Right renal cortex interstitium (tissue), 3 donors: Measurements from ENCODE around the gene ROPN1L. TPM values are rescaled to one million over a fixed set of nuclear protein-coding genes. Genes with fewer than 3 reads are reported as not detected.
"Not testable (repeated sequence)": the region's sequence is repeated elsewhere in the genome, so short reads cannot be mapped to it uniquely, and the experiment has no call there.

Experiments used
- DNase-seq, 3 donors: peaks; one replicate each; pipeline ENCODE4 v3.0.0-alpha.2; 2013; ENCODE audit warnings: low read depth in 3 of 3, low spot score in 2 of 3
- polyA plus RNA-seq, 3 donors: library from polyadenylated mRNA; unstranded; fragments of 120-200 nt; gene quantifications; one replicate each; pipeline ENCODE4 v1.2.1, GENCODE V29; 2013; ENCODE audit not compliant: insufficient read length in 3 of 3

ROPN1L gene
- polyA plus RNA-seq, 3 donors: 0.60 to 0.78 (median 0.64) TPM

DNA sequence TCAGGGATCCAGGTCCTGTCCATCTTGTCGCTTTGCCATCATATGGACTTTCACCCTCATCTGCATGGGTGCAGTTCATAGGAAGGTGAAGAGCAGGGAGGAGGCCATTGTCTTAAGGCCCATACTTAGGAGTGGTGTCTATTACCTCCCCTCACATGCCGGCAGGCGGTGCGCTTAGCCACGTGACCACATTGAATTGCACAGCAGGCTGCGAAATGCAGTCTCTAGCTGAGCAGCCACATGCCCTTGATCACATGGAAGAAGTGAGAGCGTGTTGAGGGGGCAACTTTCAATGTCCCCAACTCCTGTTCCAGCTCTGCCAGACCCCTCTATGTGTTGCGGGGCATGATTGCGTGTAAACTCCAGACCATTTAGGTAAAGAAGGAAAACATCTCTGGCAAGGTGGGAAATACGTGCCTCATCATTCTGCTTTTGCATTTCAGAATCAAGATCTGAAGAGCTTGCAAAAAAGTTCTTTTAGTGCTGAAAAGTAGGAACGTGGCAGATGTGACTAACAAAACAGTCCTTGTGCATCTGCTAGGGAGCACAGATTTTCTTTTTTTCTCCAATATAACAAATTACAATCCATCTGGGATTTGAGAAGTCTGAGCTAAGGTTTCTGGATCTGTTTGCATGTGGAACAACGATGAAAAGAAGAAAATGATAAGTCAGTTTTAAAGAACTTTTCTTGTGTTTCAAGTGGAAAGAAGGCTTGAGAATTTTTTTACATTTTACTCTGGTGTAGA is 34.4 kb downstream of the ROPN1L start:
- no peak for DNase-seq

GRCh38 chr5:10476878-10477277 is 35.2 kb downstream of the ROPN1L start:
- DNase-seq: no peak

GRCh38 chr5:10477943-10478342 is 36.3 kb downstream of the ROPN1L start:
- DNase-seq: no peak

GRCh38 chr5:10478436-10478835 is 36.8 kb downstream of the ROPN1L start:
- DNase-seq: no peak

- no peak for DNase-seq
These were observed 37.6 kb downstream of the ROPN1L start for GRCh38 chr5:10479154-10479721.

DNA sequence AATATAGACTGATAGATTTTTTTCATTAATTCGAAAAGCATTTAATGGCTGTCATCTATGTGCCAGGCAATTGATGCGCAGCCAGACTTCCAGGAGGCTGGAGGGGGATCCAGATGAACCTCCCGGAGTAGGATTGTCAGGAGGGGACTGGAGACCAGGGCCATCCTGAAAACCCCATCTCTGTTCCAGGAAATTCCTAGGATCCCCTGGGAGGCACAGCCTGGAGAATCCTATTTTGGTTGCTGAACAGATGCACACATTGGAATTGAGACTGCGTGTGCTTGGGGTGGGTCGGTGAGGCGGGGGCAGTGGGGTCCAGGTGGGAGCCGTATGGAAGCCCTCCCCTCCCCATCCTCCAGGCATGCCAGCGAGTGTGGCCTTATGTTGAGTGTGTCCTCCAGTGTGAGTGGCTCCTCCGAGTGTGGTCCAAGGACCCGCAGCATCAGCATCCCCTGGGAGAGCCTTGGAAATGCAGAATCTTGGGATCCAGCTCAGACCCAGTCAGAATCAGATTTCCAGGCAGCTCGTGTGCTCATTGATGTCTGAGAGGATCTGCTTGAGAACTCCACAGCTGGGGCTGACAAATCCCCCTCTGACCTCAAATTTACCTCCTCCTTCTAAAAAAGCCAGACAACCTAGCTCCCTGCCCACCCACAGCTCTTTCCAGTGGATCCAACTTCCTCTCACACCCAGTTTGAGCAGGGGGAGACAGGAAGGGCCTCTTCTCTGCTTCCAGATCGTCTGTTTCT is 38.7 kb downstream of the ROPN1L start:
- no peak for DNase-seq

DNA sequence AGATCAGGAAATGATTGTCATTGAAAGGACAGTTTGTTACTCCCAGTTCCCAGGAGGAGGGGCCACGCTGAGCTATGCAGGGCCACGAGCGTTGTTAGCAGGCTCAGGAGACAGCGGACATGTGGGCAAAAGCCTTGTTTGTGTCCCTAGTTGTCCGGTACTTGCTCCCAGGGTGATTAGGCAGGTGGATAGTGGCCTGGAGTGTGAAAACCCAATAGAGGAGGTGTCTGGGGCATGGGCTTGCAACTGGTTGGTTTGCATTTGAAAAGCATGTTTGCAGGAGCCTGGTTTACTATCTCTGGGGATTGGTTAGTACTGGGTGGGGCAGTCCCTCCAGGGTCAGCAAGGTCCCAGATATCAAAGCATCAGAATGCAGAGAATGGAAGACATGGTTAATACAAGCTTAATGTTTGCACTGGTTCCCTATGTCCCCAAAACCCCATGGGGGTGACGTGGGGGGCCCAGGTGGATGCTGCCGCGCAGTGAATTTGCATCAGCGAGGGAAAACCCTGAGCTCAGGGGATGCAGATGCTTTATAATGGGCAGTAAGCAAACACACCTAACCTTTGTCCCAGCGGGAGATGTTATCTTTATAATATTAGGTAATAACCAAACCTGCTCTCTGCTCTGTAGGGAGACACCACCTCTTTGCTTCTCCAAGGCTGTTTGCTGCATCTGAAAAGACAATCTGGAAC is 39.7 kb downstream of the ROPN1L start:
- DNase-seq: no peak

DNA sequence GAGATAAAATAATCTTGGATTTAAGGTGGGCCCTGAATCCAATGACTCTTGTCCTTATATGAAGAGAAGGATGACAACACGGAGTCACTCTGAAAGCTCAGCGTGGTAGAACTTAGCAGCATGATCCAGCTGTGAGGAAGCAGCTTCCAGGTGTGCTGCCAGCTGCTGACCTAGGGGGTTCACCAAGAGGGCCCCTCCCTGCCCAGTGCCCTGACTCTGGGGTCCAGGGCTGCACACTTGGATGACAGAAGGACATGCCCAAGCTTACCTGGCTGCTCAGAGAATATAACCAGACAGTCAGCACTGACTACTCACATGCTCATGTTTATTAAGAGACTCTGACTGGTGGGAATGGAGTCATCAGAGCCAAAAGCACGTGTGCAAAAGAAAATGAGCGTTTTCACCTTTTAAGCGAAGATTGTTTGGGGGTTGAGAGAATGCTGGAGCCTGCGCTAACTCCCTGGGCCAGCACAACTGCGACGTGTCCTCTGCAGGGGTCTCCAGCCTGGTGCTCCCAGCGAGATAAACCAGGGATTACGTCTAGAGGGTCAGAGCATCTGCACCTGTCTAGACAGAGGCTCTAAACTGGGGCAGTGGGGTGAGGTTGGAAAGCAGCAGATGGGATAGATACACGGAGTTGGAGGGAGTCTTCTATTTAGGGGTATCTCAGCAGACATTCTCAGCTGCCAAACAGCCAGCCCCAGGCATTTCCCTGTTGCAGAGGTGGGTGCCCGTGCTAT is 41.3 kb downstream of the ROPN1L start:
- DNase-seq: no peak

DNA sequence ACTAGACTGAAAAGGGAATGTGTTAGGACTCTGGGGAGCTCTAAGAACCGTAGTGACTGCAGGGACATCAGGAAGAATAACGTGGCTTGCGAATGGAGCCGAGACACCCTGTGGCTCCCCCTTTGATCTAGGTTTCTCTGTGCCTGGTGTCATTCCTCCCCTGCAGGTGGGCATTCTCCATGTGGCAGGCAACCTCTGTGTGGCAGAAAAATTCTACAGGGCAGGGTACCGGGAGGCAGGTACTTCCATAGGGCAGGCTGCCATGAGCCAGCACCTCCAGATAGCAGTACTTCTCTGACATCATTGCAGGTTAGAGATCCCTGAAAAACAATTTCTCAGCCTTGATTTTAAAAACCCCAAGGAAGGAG is 43.1 kb downstream of the ROPN1L start:
- no peak for DNase-seq

GRCh38 chr5:10485142-10485795 is 43.6 kb downstream of the ROPN1L start:
- DNase-seq: no peak

DNA sequence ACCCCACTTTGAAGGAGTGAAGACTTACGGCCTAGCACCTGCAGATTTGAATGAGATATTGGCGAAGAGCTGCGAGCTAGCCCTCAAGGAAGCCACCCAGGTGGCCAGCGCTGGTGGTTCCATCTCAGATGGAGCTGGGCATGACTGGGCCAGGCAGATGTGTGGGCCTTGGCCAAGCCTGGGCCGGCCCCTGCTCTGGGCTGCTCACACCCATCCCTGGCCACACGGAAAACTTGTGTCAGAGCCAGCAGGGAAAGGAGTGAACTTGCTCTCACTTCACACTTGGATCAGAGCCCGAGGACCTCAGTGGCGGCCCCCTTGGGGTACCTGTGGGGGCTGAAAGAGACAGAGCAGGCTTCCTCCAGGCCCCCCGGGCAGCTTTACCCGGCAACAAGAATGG is 44.2 kb downstream of the ROPN1L start:
- DNase-seq: no peak

GRCh38 chr5:10486511-10487344 is 45.0 kb downstream of the ROPN1L start:
- no peak for DNase-seq

- no peak for DNase-seq
These were observed 46.5 kb downstream of the ROPN1L start for GRCh38 chr5:10488144-10488543.

- DNase-seq: no peak
These were observed 48.2 kb downstream of the ROPN1L start for GRCh38 chr5:10489810-10490426.

GRCh38 chr5:10490927-10491672 is 49.4 kb downstream of the ROPN1L start:
- no peak for DNase-seq

DNA sequence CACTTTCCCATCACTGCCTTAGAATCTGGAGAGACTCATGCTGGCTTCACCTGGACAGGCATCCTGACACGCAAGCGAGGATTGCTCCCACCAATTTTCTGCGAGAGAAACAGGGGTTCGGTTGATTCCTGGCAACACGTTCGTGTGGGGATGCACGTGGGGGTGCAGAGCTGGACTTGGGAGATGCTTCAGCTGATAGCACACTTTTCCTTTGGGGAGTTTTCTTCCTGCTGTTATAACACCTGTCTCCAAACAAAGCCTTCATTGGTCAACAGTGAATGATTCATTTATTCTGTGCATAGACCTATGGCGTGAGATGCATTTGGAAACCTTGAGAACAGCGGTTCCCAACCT is 50.0 kb downstream of the ROPN1L start:
- no peak for DNase-seq

- DNase-seq: no peak
These were observed 52.2 kb downstream of the ROPN1L start for GRCh38 chr5:10493884-10494283.

GRCh38 chr5:10494497-10494896 is 52.8 kb downstream of the ROPN1L start:
- not testable (repeated sequence) for DNase-seq
